H1 (cell line): ENCODE data around the gene RPS6KA2.

Experiments used
- CTCF ChIP-seq, 3 experiments: IDR thresholded peaks; 1 replicate in 2 of 3; 2 replicates in 1 of 3; pipeline versions ENCODE4 v1.5.1 to v1.6.1; 2011; ENCODE audit warnings: low read length in 3 of 3, mild to moderate bottlenecking in 3 of 3, inconsistent platforms in 2 of 3, low read depth in 1 of 3, moderate library complexity in 1 of 3; ENCODE audit not compliant: insufficient read depth in 1 of 3; ENCODE audit errors: control extremely low read depth in 1 of 3
- ZNF274 ChIP-seq: IDR thresholded peaks from 2 replicates; pipeline ENCODE4 v1.7.0; 2012; ENCODE audit warnings: low read length, borderline replicate concordance; ENCODE audit errors: extremely low read depth

- no peak for TF ChIP-seq CTCF (IDR thresholded peaks at IDR 0.05; ENCODE audit: control extremely low read depth in 1 of 3, insufficient read depth in 1 of 3, low read depth in 1 of 3, low read length in 3 of 3)
- TF ChIP-seq ZNF274, result no peak
Measured at GRCh38 chr6:166484863-166485262, 142.2 kb downstream of the RPS6KA2 start.
